ENCODE data around the gene BPIFA2. TPM values are rescaled to one million over a fixed set of nuclear protein-coding genes. Genes with fewer than 3 reads are reported as not detected.
"Not testable (repeated sequence)": the region's sequence is repeated elsewhere in the genome, so short reads cannot be mapped to it uniquely, and the experiment has no call there.

The BPIFA2 gene
- total and polyA plus RNA-seq, 2 experiments from 2014 or later, result not detected

DNA sequence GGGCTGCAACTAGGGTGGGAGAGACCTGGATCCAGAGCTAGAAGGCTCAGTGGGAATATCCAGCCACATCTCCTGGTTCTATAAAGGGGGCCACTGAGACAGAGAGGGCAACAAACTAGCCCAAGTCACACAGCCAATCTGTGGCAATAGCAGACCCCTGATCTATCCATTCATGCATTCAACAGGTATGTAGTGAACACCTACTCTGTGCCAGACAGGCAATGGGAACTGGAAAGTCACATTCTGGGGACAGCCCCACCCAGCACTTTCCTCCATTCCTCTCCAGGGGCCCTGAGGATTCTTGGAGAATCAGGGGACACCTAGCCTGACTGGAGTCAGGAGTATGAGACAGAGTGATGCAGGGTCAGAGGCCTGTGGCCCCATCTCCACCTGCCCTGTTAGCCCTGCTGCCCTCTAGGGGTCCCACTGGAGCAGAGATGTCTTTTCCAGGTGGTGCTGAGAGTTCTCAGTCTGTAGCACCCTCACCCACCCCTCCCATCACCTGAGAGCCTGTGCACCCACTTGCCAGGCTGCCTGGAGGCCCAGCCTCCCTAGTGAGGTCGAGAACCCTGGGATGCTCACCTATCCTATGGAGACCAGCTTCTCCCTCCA lies 13.6 kb downstream of the BPIFA2 start:
- no peak for DNase-seq
- Histone ChIP-seq H3K9ac (no peak overlapping the region), H3F3A (ENCODE audit: insufficient read depth) (no peaks in the 10 kb centered on the region), H3K36me3 (ENCODE audit: low read depth) (no peaks in the 10 kb centered on the region), H3K27ac (no peak overlapping the region), H3K79me2 (ENCODE audit: insufficient read depth) (no peaks in the 10 kb centered on the region), H3K27me3 (replicated peaks; ENCODE audit: insufficient read depth) (no peaks in the 10 kb centered on the region), H3K4me3 (no peak overlapping the region), H3K9me3 (ENCODE audit: low read depth) (no peaks in the 10 kb centered on the region), H3K9me2 (ENCODE audit: insufficient read depth) (no peaks in the 10 kb centered on the region), H3K4me2 (ENCODE audit: unreplicated experiment) (no peak overlapping the region), H2AFZ (no peak overlapping the region), H3K4me1 (ENCODE audit: insufficient read depth) (no peaks in the 10 kb centered on the region), H4K20me1 (ENCODE audit: insufficient read depth) (no peaks in the 10 kb centered on the region)
- 7 to 14% methylated on average over 1 of the region's 1 CpG for WGBS, 2 experiments (ENCODE audit: low coverage in 1 of 2, low lambda C conversion rate in 2 of 2, missing lambda C conversion rate in 2 of 2)
- TF ChIP-seq EZH2 (IDR thresholded peaks at IDR 0.05; ENCODE audit: insufficient read depth, poor library complexity, severe bottlenecking) (no peak), EZH2phosphoT487 (IDR thresholded peaks at IDR 0.05; ENCODE audit: insufficient read depth, low read depth) (no peak)
- in situ Hi-C loops (cut with MboI), result no loop called here

DNA sequence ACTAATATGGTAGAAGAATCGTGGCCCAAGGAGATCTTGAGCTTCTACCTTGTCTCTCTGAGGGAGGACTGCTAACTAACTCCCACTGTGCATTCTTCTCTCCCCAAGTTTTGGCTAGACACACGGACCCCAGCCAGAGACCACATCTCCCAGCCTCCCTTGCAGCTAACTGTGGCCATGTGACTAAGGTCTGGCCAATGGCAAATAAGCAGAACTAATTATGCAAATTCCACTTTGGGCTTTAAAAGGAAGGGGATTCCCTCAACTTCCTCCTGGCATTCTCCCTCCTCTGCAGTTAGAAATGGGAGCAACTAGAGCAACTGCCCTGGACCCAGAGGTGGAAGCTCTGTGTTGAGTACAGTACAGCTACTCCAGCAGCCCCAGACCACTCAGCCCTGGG lies 15.4 kb downstream of the BPIFA2 start:
- WGBS, 2 experiments (ENCODE audit: low coverage in 1 of 2, low lambda C conversion rate in 2 of 2, missing lambda C conversion rate in 2 of 2), result 23 to 26% methylated on average over 2 of the region's 2 CpGs

GRCh38 chr20:33185031-33185590 lies 17.2 kb downstream of the BPIFA2 start:
- H3K9me2 ChIP-seq (ENCODE audit: insufficient read depth); in situ Hi-C loops (cut with MboI); H3K9ac ChIP-seq; H3K4me2 ChIP-seq (ENCODE audit: unreplicated experiment); H3K4me3 ChIP-seq; H3K27me3 ChIP-seq (replicated peaks; ENCODE audit: insufficient read depth); DNase-seq; H3K4me1 ChIP-seq (ENCODE audit: insufficient read depth); H4K20me1 ChIP-seq (ENCODE audit: insufficient read depth); H3K27ac ChIP-seq; H3F3A ChIP-seq (ENCODE audit: insufficient read depth); H3K36me3 ChIP-seq (ENCODE audit: low read depth); H3K79me2 ChIP-seq (ENCODE audit: insufficient read depth); H2AFZ ChIP-seq; H3K9me3 ChIP-seq (ENCODE audit: low read depth): not testable (repeated sequence)
- WGBS, 2 experiments (ENCODE audit: low coverage in 1 of 2, low lambda C conversion rate in 2 of 2, missing lambda C conversion rate in 2 of 2), result 61 to 94% methylated on average over 3 to 30 of the region's 40 CpGs

More for the DNA sequence above, 15.4 kb downstream of the BPIFA2 start:
- no peaks in the 10 kb centered on the region for H3K9me3 ChIP-seq (ENCODE audit: low read depth)
- H3K4me1 ChIP-seq (ENCODE audit: insufficient read depth), result no peaks in the 10 kb centered on the region
- no peaks in the 10 kb centered on the region for H3K27me3 ChIP-seq (replicated peaks; ENCODE audit: insufficient read depth)
- H3K9ac ChIP-seq, result no peak overlapping the region
- H3K4me3 ChIP-seq, result no peak overlapping the region
- H3K36me3 ChIP-seq (ENCODE audit: low read depth), result no peaks in the 10 kb centered on the region
- H3K9me2 ChIP-seq (ENCODE audit: insufficient read depth), result no peaks in the 10 kb centered on the region
- no peak for TF ChIP-seq EZH2phosphoT487 (IDR thresholded peaks at IDR 0.05; ENCODE audit: insufficient read depth, low read depth)
- TF ChIP-seq EZH2 (IDR thresholded peaks at IDR 0.05; ENCODE audit: insufficient read depth, poor library complexity, severe bottlenecking), result no peak
- DNase-seq, result no peak
- no peak overlapping the region for H3K4me2 ChIP-seq (ENCODE audit: unreplicated experiment)
- no peaks in the 10 kb centered on the region for H3K79me2 ChIP-seq (ENCODE audit: insufficient read depth)
- no peaks in the 10 kb centered on the region for H3F3A ChIP-seq (ENCODE audit: insufficient read depth)
- no peaks in the 10 kb centered on the region for H4K20me1 ChIP-seq (ENCODE audit: insufficient read depth)
- H2AFZ ChIP-seq, result no peak overlapping the region
- H3K27ac ChIP-seq, result no peak overlapping the region
- in situ Hi-C loops (cut with MboI), result no loop called here

DNA sequence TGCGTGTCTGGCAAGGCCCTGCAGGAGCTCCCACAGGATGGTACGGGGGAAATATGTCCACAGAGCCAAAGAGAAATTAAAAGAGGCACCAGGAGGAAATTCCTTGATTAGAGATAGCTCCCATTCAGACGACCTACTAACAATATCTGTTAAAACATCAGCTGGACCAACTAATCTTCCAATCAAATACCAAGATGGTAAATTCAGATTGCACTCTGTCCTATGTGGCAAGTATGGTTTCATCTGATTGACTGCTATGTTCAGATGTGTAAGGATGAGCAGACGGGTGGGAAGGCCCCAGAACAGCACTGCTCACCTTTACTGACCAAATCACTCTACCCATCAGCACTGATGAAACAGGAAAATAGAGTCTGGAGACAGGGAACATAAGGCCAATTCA lies 19.5 kb downstream of the BPIFA2 start:
- no peak overlapping the region for H3K27ac ChIP-seq
- H3K36me3 ChIP-seq (ENCODE audit: low read depth), result no peaks in the 10 kb centered on the region
- H2AFZ ChIP-seq, result no peak overlapping the region
- no peak for DNase-seq
- no peaks in the 10 kb centered on the region for H3K79me2 ChIP-seq (ENCODE audit: insufficient read depth)
- no peaks in the 10 kb centered on the region for H3K9me3 ChIP-seq (ENCODE audit: low read depth)
- in situ Hi-C loops (cut with MboI), result no loop called here
- no peaks in the 10 kb centered on the region for H3K4me1 ChIP-seq (ENCODE audit: insufficient read depth)
- no peaks in the 10 kb centered on the region for H3F3A ChIP-seq (ENCODE audit: insufficient read depth)
- no peak for TF ChIP-seq EZH2phosphoT487 (IDR thresholded peaks at IDR 0.05; ENCODE audit: insufficient read depth, low read depth)
- no peak for TF ChIP-seq EZH2 (IDR thresholded peaks at IDR 0.05; ENCODE audit: insufficient read depth, poor library complexity, severe bottlenecking)
- H4K20me1 ChIP-seq (ENCODE audit: insufficient read depth), result no peaks in the 10 kb centered on the region
- no peak overlapping the region for H3K9ac ChIP-seq
- peaks cover 6% of the 10 kb centered on the region; the same call in 1 of the 2 replicates for H3K27me3 ChIP-seq (replicated peaks; ENCODE audit: insufficient read depth)
- WGBS, 2 experiments (ENCODE audit: low coverage in 1 of 2, low lambda C conversion rate in 2 of 2, missing lambda C conversion rate in 2 of 2), result 44 to 53% methylated on average over 4 of the region's 4 CpGs
- no peak overlapping the region for H3K4me3 ChIP-seq
- no peaks in the 10 kb centered on the region for H3K9me2 ChIP-seq (ENCODE audit: insufficient read depth)
- H3K4me2 ChIP-seq (ENCODE audit: unreplicated experiment), result no peak overlapping the region
